Kidney epithelial cell (primary cell): ENCODE measurements around the gene DEPDC1B. TPM values are rescaled to one million over a fixed set of nuclear protein-coding genes. Genes with fewer than 3 reads are reported as not detected.
A peak's percentile ranks its signal among the peaks of the same experiment; 100 is the strongest.

Source experiments
- DNase-seq: peaks from one replicate; pipeline ENCODE4 v3.0.0-alpha.2; 2010; ENCODE audit warnings: low read depth
- H3K27me3 ChIP-seq: 2 replicates; pipeline ENCODE4 v1.6.0; 2011; ENCODE audit warnings: low read length; ENCODE audit not compliant: control insufficient read depth, insufficient read depth
- H3K36me3 ChIP-seq: 2 replicates; pipeline ENCODE4 v1.5.1; 2011; ENCODE audit warnings: low read length; ENCODE audit not compliant: control insufficient read depth, insufficient read depth
- H3K4me3 ChIP-seq: 2 replicates; pipeline ENCODE4 v1.5.1; 2011; ENCODE audit warnings: low read depth, mild to moderate bottlenecking, control low read depth, low read length
- CTCF ChIP-seq: IDR thresholded peaks from 2 replicates; pipeline ENCODE4 v1.5.1; 2011; ENCODE audit warnings: mild to moderate bottlenecking, moderate library complexity, low read length, control low read depth, inconsistent platforms; ENCODE audit not compliant: insufficient read depth, poor library complexity, severe bottlenecking
- total RNA-seq: library from RNA; depleted of rRNA; stranded (reverse); fragments of >200 nt; gene quantifications from 2 replicates; pipeline ENCODE4 v1.2.3, GENCODE V29; 2015

Gene DEPDC1B, protein sequence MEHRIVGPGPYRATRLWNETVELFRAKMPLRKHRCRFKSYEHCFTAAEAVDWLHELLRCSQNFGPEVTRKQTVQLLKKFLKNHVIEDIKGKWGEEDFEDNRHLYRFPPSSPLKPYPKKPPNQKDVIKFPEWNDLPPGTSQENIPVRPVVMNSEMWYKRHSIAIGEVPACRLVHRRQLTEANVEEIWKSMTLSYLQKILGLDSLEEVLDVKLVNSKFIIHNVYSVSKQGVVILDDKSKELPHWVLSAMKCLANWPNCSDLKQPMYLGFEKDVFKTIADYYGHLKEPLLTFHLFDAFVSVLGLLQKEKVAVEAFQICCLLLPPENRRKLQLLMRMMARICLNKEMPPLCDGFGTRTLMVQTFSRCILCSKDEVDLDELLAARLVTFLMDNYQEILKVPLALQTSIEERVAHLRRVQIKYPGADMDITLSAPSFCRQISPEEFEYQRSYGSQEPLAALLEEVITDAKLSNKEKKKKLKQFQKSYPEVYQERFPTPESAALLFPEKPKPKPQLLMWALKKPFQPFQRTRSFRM
- 10.6 TPM in 2 replicates for total RNA-seq

DNA sequence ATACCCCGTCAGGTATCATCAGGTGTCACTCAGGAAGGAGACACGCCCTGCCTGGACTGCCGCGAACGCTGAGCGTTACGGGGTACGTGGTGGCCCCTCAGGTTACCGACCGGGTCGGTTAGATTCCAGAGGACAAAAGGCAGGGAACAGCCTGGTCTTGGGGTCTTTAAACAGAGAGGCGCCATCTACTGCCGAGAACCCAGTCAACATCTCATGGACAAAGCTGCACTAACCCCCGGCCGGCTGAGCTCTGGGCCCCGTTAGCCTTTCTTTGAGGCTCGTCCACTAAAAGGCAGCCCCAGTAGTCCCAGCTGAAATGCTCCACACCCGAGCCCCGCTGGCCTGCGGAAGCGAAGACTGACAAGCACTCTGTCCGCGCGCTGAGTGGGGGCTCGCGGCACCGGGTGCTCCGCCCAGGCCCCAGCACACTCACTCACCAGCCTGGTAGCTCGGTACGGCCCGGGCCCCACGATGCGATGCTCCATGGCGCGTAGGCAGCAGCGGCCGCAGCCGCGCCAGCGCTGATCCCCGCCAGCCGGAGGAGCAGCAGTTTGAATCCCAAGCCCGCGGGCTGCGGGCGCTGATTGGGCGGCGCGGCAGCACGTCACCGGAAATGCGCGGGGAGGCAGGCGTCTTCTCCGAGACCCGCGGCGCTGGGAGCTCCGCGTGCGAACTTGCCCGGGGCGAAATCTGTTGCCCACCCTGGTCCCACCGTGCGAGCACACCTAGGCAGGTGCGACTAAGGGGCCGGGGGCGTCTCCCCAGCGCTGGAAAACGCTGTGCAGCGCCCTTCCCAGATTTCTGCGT is at the start of gene DEPDC1B:
TSS of gene DEPDC1B (minus strand) at position 558 of the 807 bp plus-strand sequence. CDS start at position 485, 73 bp downstream.
- Histone ChIP-seq H3K4me3 (peak within 1 kb of the TSS; percentile 79), H3K27me3 (no peaks in the 10 kb centered on the region), H3K36me3 (no peaks in the 10 kb centered on the region)
- DNase-seq: peak; percentile 39
- TF ChIP-seq CTCF: peak; percentile 48

GRCh38 chr5:60744682-60745081 is 44.7 kb upstream of the DEPDC1B start:
- Histone ChIP-seq H3K36me3 (no peaks in the 10 kb centered on the region), H3K4me3 (no peak overlapping the region), H3K27me3 (no peaks in the 10 kb centered on the region)
- no peak for TF ChIP-seq CTCF
- DNase-seq: no peak

- no peak for TF ChIP-seq CTCF
- Histone ChIP-seq H3K36me3 (no peaks in the 10 kb centered on the region), H3K4me3 (no peak overlapping the region), H3K27me3 (no peaks in the 10 kb centered on the region)
- DNase-seq: no peak
Observed at GRCh38 chr5:60743511-60744314, 43.7 kb upstream of the DEPDC1B start.

DNA sequence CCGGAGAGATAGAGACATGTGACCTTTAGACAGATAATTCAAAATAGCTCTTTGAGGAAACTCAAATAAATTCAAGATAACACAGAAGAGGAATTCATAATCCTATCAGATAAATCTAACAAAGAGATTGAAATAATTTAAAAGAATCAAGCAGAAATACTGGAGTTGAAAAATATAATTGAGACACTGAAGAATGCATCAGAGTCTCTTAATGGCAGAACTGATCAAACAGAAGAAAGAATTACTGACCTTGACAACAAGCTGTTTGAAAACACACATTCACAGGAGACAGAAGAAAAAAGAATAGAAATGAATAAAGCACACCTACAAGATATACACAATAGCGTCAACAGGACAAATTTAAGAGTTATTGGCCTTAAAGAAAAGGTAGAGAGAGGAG is 40.4 kb upstream of the DEPDC1B start:
- no peak for DNase-seq
- H3K4me3 ChIP-seq: no peak overlapping the region
- TF ChIP-seq CTCF: no peak
- no peaks in the 10 kb centered on the region for H3K36me3 ChIP-seq
- no peaks in the 10 kb centered on the region for H3K27me3 ChIP-seq

GRCh38 chr5:60738933-60739332 is 39.0 kb upstream of the DEPDC1B start:
- Histone ChIP-seq H3K36me3 (no peaks in the 10 kb centered on the region), H3K4me3 (no peak overlapping the region), H3K27me3 (no peaks in the 10 kb centered on the region)
- DNase-seq: no peak
- TF ChIP-seq CTCF: no peak
